ENCODE data around the gene NREP. TPM values are rescaled to one million over a fixed set of nuclear protein-coding genes. Genes with fewer than 3 reads are reported as not detected.

NREP gene
- total and polyA plus RNA-seq, 2 experiments from 2014 or later, result 260 to 300 TPM

- Histone ChIP-seq H3K27ac (ENCODE audit: low read depth) (no peak overlapping the region), H3K4me1 (ENCODE audit: insufficient read depth) (peaks cover 35% of the 10 kb centered on the region), H3K79me2 (replicated peaks; ENCODE audit: insufficient read depth) (peaks cover 52% of the 10 kb centered on the region), H2AFZ (no peak overlapping the region), H4K20me1 (replicated peaks; ENCODE audit: insufficient read depth) (peaks cover 4% of the 10 kb centered on the region; the same call in 1 of the 2 replicates), H3K36me3 (ENCODE audit: insufficient read depth) (peaks cover 15% of the 10 kb centered on the region; the same call in 1 of the 2 replicates), H3K9me2 (ENCODE audit: insufficient read depth) (no peaks in the 10 kb centered on the region), H3K27me3 (ENCODE audit: insufficient read depth) (no peaks in the 10 kb centered on the region), H3K4me3 (no peak overlapping the region), H3F3A (replicated peaks; ENCODE audit: low read depth) (no peaks in the 10 kb centered on the region), H3K4me2 (no peak overlapping the region)
- no peaks in the 10 kb centered on the region for H3K9me3 Mint-ChIP-seq
- peaks cover 46% of the 10 kb centered on the region for H3K4me1 Mint-ChIP-seq
- H3K4me3 Mint-ChIP-seq, result no peak overlapping the region
- ATAC-seq (no peak), DNase-seq (ENCODE audit: low spot score) (no peak)
- peaks cover 4% of the 10 kb centered on the region for H3K27me3 Mint-ChIP-seq (ENCODE audit: insufficient read depth, low read depth, poor library complexity)
- peak overlapping the region; percentile 89; the same call in 1 of the 2 replicates for H3K27ac Mint-ChIP-seq
- TF ChIP-seq EZH2 (IDR thresholded peaks at IDR 0.05; ENCODE audit: low read depth, unreplicated experiment) (no peak), ZNF331 (CRISPR knock-in tag; IDR thresholded peaks at IDR 0.05; ENCODE audit: low read depth) (no peak), ZNF114 (CRISPR knock-in tag; IDR thresholded peaks at IDR 0.05) (no peak), CREB1 (CRISPR knock-in tag; IDR thresholded peaks at IDR 0.05; ENCODE audit: low read depth) (no peak), STAT1 (IDR thresholded peaks at IDR 0.05; ENCODE audit: unreplicated experiment) (no peak), REST (IDR thresholded peaks at IDR 0.05; ENCODE audit: unreplicated experiment) (no peak), CTCF (conservative IDR thresholded peaks at IDR 0.05; ENCODE audit: low read depth in 2 of 2) (no peak), ETS1 (IDR thresholded peaks at IDR 0.05) (no peak), JUNB (IDR thresholded peaks at IDR 0.05; ENCODE audit: unreplicated experiment) (no peak), EZH2phosphoT487 (IDR thresholded peaks at IDR 0.05; ENCODE audit: unreplicated experiment) (no peak)
- TF ChIP-seq, protein P1, sequence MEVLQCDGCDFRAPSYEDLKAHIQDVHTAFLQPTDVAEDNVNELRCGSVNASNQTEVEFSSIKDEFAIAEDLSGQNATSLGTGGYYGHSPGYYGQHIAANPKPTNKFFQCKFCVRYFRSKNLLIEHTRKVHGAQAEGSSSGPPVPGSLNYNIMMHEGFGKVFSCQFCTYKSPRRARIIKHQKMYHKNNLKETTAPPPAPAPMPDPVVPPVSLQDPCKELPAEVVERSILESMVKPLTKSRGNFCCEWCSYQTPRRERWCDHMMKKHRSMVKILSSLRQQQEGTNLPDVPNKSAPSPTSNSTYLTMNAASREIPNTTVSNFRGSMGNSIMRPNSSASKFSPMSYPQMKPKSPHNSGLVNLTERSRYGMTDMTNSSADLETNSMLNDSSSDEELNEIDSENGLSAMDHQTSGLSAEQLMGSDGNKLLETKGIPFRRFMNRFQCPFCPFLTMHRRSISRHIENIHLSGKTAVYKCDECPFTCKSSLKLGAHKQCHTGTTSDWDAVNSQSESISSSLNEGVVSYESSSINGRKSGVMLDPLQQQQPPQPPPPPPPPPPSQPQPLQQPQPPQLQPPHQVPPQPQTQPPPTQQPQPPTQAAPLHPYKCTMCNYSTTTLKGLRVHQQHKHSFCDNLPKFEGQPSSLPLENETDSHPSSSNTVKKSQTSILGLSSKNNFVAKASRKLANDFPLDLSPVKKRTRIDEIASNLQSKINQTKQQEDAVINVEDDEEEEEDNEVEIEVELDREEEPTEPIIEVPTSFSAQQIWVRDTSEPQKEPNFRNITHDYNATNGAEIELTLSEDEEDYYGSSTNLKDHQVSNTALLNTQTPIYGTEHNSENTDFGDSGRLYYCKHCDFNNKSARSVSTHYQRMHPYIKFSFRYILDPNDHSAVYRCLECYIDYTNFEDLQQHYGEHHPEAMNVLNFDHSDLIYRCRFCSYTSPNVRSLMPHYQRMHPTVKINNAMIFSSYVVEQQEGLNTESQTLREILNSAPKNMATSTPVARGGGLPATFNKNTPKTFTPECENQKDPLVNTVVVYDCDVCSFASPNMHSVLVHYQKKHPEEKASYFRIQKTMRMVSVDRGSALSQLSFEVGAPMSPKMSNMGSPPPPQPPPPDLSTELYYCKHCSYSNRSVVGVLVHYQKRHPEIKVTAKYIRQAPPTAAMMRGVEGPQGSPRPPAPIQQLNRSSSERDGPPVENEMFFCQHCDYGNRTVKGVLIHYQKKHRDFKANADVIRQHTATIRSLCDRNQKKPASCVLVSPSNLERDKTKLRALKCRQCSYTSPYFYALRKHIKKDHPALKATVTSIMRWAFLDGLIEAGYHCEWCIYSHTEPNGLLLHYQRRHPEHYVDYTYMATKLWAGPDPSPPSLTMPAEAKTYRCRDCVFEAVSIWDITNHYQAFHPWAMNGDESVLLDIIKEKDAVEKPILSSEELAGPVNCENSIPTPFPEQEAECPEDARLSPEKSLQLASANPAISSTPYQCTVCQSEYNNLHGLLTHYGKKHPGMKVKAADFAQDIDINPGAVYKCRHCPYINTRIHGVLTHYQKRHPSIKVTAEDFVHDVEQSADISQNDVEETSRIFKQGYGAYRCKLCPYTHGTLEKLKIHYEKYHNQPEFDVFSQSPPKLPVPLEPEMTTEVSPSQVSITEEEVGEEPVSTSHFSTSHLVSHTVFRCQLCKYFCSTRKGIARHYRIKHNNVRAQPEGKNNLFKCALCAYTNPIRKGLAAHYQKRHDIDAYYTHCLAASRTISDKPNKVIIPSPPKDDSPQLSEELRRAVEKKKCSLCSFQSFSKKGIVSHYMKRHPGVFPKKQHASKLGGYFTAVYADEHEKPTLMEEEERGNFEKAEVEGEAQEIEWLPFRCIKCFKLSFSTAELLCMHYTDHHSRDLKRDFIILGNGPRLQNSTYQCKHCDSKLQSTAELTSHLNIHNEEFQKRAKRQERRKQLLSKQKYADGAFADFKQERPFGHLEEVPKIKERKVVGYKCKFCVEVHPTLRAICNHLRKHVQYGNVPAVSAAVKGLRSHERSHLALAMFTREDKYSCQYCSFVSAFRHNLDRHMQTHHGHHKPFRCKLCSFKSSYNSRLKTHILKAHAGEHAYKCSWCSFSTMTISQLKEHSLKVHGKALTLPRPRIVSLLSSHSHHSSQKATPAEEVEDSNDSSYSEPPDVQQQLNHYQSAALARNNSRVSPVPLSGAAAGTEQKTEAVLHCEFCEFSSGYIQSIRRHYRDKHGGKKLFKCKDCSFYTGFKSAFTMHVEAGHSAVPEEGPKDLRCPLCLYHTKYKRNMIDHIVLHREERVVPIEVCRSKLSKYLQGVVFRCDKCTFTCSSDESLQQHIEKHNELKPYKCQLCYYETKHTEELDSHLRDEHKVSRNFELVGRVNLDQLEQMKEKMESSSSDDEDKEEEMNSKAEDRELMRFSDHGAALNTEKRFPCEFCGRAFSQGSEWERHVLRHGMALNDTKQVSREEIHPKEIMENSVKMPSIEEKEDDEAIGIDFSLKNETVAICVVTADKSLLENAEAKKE (CRISPR knock-in tag; IDR thresholded peaks at IDR 0.05), result no peak
- peaks cover 53% of the 10 kb centered on the region for H3K36me3 Mint-ChIP-seq (ENCODE audit: low read depth)
Observed at GRCh38 chr5:111734597-111734996, 22.4 kb downstream of the NREP start.

All from GM23338 (cell line).